Kidney (tissue), 14 donors: Measurements from ENCODE around the gene AKAP1. TPM values are rescaled to one million over a fixed set of nuclear protein-coding genes. Genes with fewer than 3 reads are reported as not detected.
A peak's percentile ranks its signal among the peaks of the same experiment; 100 is the strongest.

Experiments used
- DNase-seq, 5 donors: peaks; one replicate each; pipeline ENCODE4 v3.0.0-alpha.2; 2013 to 2020
- FAIRE-seq: peaks from 2 replicates; lab custom pipeline; 2012; peaks lifted over from hg19 to GRCh38; lab: Jason Lieb, UNC
- H3K27ac ChIP-seq, 2 donors: one replicate each; pipeline ENCODE4 v1.7.0; 2013; ENCODE audit warnings: low read depth in 2 of 2, low read length in 2 of 2, inconsistent platforms in 1 of 2
- H3K27me3 ChIP-seq: one replicate; pipeline ENCODE4 v1.7.1; 2013; ENCODE audit warnings: low read length, inconsistent platforms; ENCODE audit not compliant: control insufficient read depth, insufficient read depth
- H3K36me3 ChIP-seq, 3 donors: one replicate each; pipeline versions ENCODE4 v1.7.0 to v1.7.1; 2013; ENCODE audit warnings: low read length in 3 of 3, control low read depth in 1 of 3, inconsistent platforms in 1 of 3; ENCODE audit not compliant: insufficient read depth in 3 of 3, control insufficient read depth in 2 of 3
- H3K4me1 ChIP-seq, 3 donors: one replicate each; pipeline versions ENCODE4 v1.7.0 to v1.7.1; 2013; ENCODE audit warnings: low read length in 3 of 3, inconsistent platforms in 1 of 3, low read depth in 1 of 3; ENCODE audit not compliant: control insufficient read depth in 2 of 3, insufficient read depth in 2 of 3
- H3K4me3 ChIP-seq, 3 donors: one replicate each; pipeline versions ENCODE4 v1.7.0 to v1.8.1; 2013; ENCODE audit warnings: low read length in 3 of 3, control low read depth in 1 of 3, inconsistent platforms in 1 of 3
- H3K9ac ChIP-seq, 3 donors: one replicate each; pipeline versions ENCODE4 v1.7.0 to v1.7.1; 2013; ENCODE audit warnings: low read length in 3 of 3, control low read depth in 1 of 3, inconsistent platforms in 1 of 3
- H3K9me3 ChIP-seq, 3 donors: one replicate each; pipeline versions ENCODE4 v1.7.0 to v1.7.1; 2013; ENCODE audit warnings: low read length in 3 of 3, control low read depth in 1 of 3, inconsistent platforms in 1 of 3; ENCODE audit not compliant: control insufficient read depth in 2 of 3, insufficient read depth in 1 of 3
- intact Hi-C: fragments of 100-400 bp; cut with DNase I; formaldehyde crosslinking; loops from one replicate; pipeline ENCODE4 v1.11.1; 2022
- polyA plus RNA-seq: library from polyadenylated mRNA; stranded (reverse); fragments of 350-450 nt; fragmentation: Illumina TruSeq; extraction: RNeasy Lipid Tissue Mini Kit (QIAGEN cat#74804); gene quantifications from one replicate; pipeline ENCODE4 v1.2.3, GENCODE V29; 2014; ENCODE audit warnings: low read depth, low replicate concordance; ENCODE audit not compliant: insufficient read depth
- total RNA-seq: library from RNA; stranded (reverse); fragmentation: NEBNext Ultra II Directional; extraction: Animal tissue kit (Norgen Biotek cat#: 25700); gene quantifications from one replicate; pipeline ENCODE4 v1.2.1, GENCODE V29; 2021
- TF ChIP-seq, protein P1 (sequence below): IDR thresholded peaks from 3 replicates; pipeline ENCODE4 v1.5.1; 2012; ENCODE audit warnings: mild to moderate bottlenecking, moderate library complexity, borderline replicate concordance; ENCODE audit not compliant: insufficient read depth; ENCODE audit errors: extremely low read depth
- donor health status: control.
- donor health status: control.
- donor health status: control.
- donor health status: control.
- donor health status: control.
- donor health status: DM: yes; HTN: yes; CAD: no.
- donor health status: Normal renal cell carcinoma (clear cell type).

The AKAP1 gene
- total and polyA plus RNA-seq, 2 donors from 2014 or later, result 24.6 to 46.8 TPM

DNA sequence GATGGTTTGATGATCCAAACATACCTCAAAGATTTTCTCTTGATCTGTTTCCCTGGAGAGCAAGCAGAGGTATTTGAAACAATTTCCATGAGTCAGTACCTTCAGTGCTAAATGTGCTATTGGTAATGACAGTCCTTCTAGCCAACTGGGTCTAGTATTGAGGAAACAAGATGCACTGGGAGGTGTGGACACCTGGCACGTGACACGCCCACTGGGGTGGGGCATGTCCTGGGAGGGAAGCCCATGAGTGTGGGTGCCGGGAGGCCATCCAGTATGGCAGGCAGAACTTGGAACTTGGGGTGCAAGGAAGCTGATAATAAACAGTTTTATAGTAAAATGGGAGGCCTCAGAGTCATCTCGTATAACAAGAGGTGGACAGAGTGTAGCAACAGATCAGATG is 17.9 kb upstream of the AKAP1 start:
- DNase-seq, result no peak
- H3K4me3 ChIP-seq, result no peak overlapping the region
- no peaks in the 10 kb centered on the region for H3K36me3 ChIP-seq
- intact Hi-C loops, result no loop called here
- no peak overlapping the region for H3K27ac ChIP-seq
- no peaks in the 10 kb centered on the region for H3K27me3 ChIP-seq
- H3K4me1 ChIP-seq, result no peaks in the 10 kb centered on the region
- no peaks in the 10 kb centered on the region for H3K9me3 ChIP-seq
- TF ChIP-seq, protein P1, sequence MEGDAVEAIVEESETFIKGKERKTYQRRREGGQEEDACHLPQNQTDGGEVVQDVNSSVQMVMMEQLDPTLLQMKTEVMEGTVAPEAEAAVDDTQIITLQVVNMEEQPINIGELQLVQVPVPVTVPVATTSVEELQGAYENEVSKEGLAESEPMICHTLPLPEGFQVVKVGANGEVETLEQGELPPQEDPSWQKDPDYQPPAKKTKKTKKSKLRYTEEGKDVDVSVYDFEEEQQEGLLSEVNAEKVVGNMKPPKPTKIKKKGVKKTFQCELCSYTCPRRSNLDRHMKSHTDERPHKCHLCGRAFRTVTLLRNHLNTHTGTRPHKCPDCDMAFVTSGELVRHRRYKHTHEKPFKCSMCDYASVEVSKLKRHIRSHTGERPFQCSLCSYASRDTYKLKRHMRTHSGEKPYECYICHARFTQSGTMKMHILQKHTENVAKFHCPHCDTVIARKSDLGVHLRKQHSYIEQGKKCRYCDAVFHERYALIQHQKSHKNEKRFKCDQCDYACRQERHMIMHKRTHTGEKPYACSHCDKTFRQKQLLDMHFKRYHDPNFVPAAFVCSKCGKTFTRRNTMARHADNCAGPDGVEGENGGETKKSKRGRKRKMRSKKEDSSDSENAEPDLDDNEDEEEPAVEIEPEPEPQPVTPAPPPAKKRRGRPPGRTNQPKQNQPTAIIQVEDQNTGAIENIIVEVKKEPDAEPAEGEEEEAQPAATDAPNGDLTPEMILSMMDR, result no peak
- FAIRE-seq, result no peak
- no peak overlapping the region for H3K9ac ChIP-seq

DNA sequence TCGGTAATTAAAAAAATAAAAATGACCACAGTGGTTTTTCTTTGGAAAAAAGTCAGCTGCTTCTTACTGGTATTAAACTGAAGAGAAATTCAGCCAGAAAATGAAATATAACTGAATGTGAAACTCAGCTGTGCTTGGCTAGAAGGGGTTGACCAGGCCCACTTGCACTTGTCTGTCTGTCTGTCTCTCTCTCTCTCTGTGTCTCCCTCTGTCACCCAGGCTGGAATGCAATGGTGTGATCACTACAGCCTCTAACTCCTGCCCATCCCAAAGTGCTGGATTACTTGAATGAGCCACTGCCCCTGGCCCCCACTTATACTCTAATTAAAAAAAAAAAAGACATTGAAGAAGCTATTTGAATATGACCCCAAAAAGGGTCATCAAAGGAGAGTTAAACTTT is 17.3 kb upstream of the AKAP1 start:
- peak overlapping the region in 1 of 2 donors; percentile 2 for H3K27ac ChIP-seq
- no peaks in the 10 kb centered on the region for H3K9me3 ChIP-seq
- no peak overlapping the region for H3K9ac ChIP-seq
- TF ChIP-seq, protein P1, result no peak
- no peaks in the 10 kb centered on the region for H3K4me1 ChIP-seq
- intact Hi-C loops, result no loop called here
- H3K36me3 ChIP-seq, result no peaks in the 10 kb centered on the region
- H3K27me3 ChIP-seq, result no peaks in the 10 kb centered on the region
- no peak overlapping the region for H3K4me3 ChIP-seq
- FAIRE-seq (no peak), DNase-seq (no peak)

DNA sequence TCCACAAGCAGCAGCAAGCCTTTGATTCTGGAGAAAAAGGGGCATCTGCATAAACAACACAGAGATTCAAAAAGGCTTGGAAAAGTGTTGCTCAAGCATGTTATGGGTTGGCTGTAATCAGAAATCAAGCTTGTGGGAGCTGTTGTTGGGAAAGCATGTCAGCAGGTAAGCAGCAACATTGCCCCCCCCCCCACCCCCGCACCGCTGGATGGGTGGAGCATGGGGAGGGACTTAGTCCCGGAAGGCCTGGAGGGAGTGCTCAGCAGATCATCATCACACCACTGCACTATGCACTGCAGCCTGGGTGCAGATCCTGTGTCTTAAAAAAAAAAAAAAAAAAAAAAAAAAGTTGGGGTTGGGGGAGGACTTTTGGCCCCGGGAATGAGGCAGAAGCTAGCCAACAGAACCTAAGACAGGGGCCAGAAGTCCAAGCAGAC is 16.8 kb upstream of the AKAP1 start:
- H3K4me3 ChIP-seq, result no peak overlapping the region
- H3K4me1 ChIP-seq, result no peaks in the 10 kb centered on the region
- H3K9ac ChIP-seq, result no peak overlapping the region
- H3K27ac ChIP-seq, result peak overlapping the region in 1 of 2 donors; percentile 2
- FAIRE-seq, result no peak
- H3K9me3 ChIP-seq, result no peaks in the 10 kb centered on the region
- intact Hi-C loops, result no loop called here
- H3K27me3 ChIP-seq, result no peaks in the 10 kb centered on the region
- TF ChIP-seq, protein P1, result no peak
- H3K36me3 ChIP-seq, result no peaks in the 10 kb centered on the region
- DNase-seq, result peak in 2 of 5 donors; percentile 47

DNA sequence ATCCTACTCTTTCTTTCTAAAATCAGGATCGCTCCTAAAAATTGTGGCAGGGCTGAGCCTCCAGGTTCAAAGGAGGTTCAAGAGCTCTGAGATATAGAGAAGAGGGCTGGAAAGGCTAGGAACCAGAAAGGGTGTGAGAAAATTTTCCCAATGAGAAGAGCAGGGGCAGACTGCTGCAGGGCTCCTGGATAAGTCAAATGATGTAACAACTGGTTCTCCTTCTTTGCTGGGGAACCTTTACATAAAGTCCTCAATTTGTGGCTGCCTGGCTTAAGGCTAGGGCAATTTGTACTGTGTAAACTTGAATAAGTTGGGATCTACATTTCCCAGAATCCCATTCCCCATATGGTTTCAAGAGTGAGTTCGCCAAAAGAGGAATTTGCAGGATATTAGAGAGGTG is 16.3 kb upstream of the AKAP1 start:
- intact Hi-C loops, result no loop called here
- no peaks in the 10 kb centered on the region for H3K27me3 ChIP-seq
- H3K4me3 ChIP-seq, result no peak overlapping the region
- TF ChIP-seq, protein P1, result no peak
- DNase-seq (no peak), FAIRE-seq (no peak)
- H3K9me3 ChIP-seq, result no peaks in the 10 kb centered on the region
- H3K27ac ChIP-seq, result no peak overlapping the region
- H3K36me3 ChIP-seq, result no peaks in the 10 kb centered on the region
- H3K4me1 ChIP-seq, result no peaks in the 10 kb centered on the region
- H3K9ac ChIP-seq, result no peak overlapping the region
